Activated CD8-positive, alpha-beta T cell treated with anti-CD3 and anti-CD28 coated beads for 36 hours (primary cell): Measurements from ENCODE around the gene MEGF9. TPM values are rescaled to one million over a fixed set of nuclear protein-coding genes. Genes with fewer than 3 reads are reported as not detected.

Experiments used
- ATAC-seq: fragments of 200-7000 bp; cut with Tn5 transposase; one replicate; pipeline ENCODE4 v1.10.0; 2021; ENCODE audit warnings: mild to moderate bottlenecking, moderate library complexity
- CTCF ChIA-PET: fragments of 350-600 bp; sonication (Branson Sonifier 250); formaldehyde crosslinking; loops from one replicate; lab custom pipeline; 2021; ENCODE audit warnings: antibody characterized with exemption; lab: Charles Lee
- POLR2A ChIA-PET: fragments of 350-600 bp; sonication (Branson Sonifier 250); formaldehyde crosslinking; loops from one replicate; lab custom pipeline; 2021; ENCODE audit warnings: antibody characterized with exemption; lab: Charles Lee
- DNase-seq: peaks from one replicate; pipeline ENCODE4 v3.0.0-alpha.2; 2020
- H3K27ac Mint-ChIP-seq: one replicate; pipeline ENCODE4 v1.8.0; 2021; ENCODE audit warnings: mild to moderate bottlenecking, mixed read lengths
- H3K27me3 Mint-ChIP-seq: one replicate; pipeline ENCODE4 v1.8.0; 2021; ENCODE audit warnings: mixed read lengths
- H3K36me3 Mint-ChIP-seq: one replicate; pipeline ENCODE4 v1.8.0; 2021; ENCODE audit warnings: low read depth, mixed read lengths
- H3K4me1 Mint-ChIP-seq: one replicate; pipeline ENCODE4 v1.8.0; 2021; ENCODE audit warnings: low read depth, mixed read lengths
- H3K4me3 Mint-ChIP-seq: one replicate; pipeline ENCODE4 v1.8.0; 2021; ENCODE audit warnings: mild to moderate bottlenecking, moderate library complexity, mixed read lengths
- H3K9me3 Mint-ChIP-seq: one replicate; pipeline ENCODE4 v1.8.0; 2021; ENCODE audit warnings: mixed read lengths
- CTCF ChIP-seq: fragments of 200-600 bp; IDR thresholded peaks from one replicate; pipeline ENCODE4 v1.8.0; 2022; ENCODE audit warnings: antibody characterized with exemption, mild to moderate bottlenecking
- intact Hi-C: fragments of 100-400 bp; cut with micrococcal nuclease; formaldehyde crosslinking; loops from one replicate; pipeline ENCODE4 v1.10.0; 2022
- total RNA-seq, 2 experiments: library from RNA; stranded (reverse); gene quantifications; one replicate each; pipeline ENCODE4 v1.2.3, GENCODE V29; 2021

MEGF9 gene
- total RNA-seq, 2 experiments from 2014 or later = 3.0 to 3.2 TPM

GRCh38 chr9:120735415-120736126, 21.3 kb upstream of the MEGF9 start:
- H3K27ac Mint-ChIP-seq = no peak overlapping the region

GRCh38 chr9:120734607-120735410, 20.5 kb upstream of the MEGF9 start:
- H3K4me3 Mint-ChIP-seq = no peak overlapping the region
- no peaks in the 10 kb centered on the region for H3K27me3 Mint-ChIP-seq
- intact Hi-C loops = no loop called here
- H3K9me3 Mint-ChIP-seq = no peaks in the 10 kb centered on the region
- ChIA-PET CTCF (interaction anchor here (0.8 to 2.4 kb wide), 6 partner anchors 32 to 327 kb away, joined by 3 to 8 read pairs (median 3); no protein-coding TSS in a partner anchor), POLR2A (interaction anchor here (1.2 to 1.7 kb wide), 2 partner anchors 14 to 20 kb away, joined by 4 to 9 read pairs; no protein-coding TSS in a partner anchor)
- H3K27ac Mint-ChIP-seq = no peak overlapping the region
- H3K4me1 Mint-ChIP-seq = no peaks in the 10 kb centered on the region
- H3K36me3 Mint-ChIP-seq = no peaks in the 10 kb centered on the region
- ATAC-seq (no peak), DNase-seq (no peak)
- no peak for TF ChIP-seq CTCF

More at GRCh38 chr9:120735415-120736126, 21.3 kb upstream of the MEGF9 start:
- Mint-ChIP-seq H3K9me3 (no peaks in the 10 kb centered on the region), H3K27me3 (no peaks in the 10 kb centered on the region), H3K4me3 (no peak overlapping the region), H3K4me1 (no peaks in the 10 kb centered on the region), H3K36me3 (no peaks in the 10 kb centered on the region)
- intact Hi-C loops = no loop called here
- no peak for TF ChIP-seq CTCF
- DNase-seq (no peak), ATAC-seq (no peak)
- ChIA-PET CTCF (interaction anchor here (0.8 to 2.4 kb wide), 6 partner anchors 116 to 326 kb away, joined by 3 to 8 read pairs (median 4); no protein-coding TSS in a partner anchor), POLR2A (interaction anchor here (1.7 kb wide), 1 partner anchor 13 kb away, joined by 9 read pairs; no protein-coding TSS in a partner anchor)

- Mint-ChIP-seq H3K36me3 (no peaks in the 10 kb centered on the region), H3K4me1 (peaks cover 3% of the 10 kb centered on the region), H3K4me3 (no peak overlapping the region), H3K27me3 (no peaks in the 10 kb centered on the region), H3K27ac (no peak overlapping the region), H3K9me3 (no peaks in the 10 kb centered on the region)
- DNase-seq = no peak
- no peak for TF ChIP-seq CTCF
- POLR2A ChIA-PET = no interaction called here
- CTCF ChIA-PET = interaction anchor here (1.2 kb wide), 1 partner anchor 33 kb away, joined by 3 read pairs; no protein-coding TSS in a partner anchor
- no peak for ATAC-seq
- intact Hi-C loops = no loop called here
Observed at GRCh38 chr9:120733190-120733589, 18.9 kb upstream of the MEGF9 start.

DNA sequence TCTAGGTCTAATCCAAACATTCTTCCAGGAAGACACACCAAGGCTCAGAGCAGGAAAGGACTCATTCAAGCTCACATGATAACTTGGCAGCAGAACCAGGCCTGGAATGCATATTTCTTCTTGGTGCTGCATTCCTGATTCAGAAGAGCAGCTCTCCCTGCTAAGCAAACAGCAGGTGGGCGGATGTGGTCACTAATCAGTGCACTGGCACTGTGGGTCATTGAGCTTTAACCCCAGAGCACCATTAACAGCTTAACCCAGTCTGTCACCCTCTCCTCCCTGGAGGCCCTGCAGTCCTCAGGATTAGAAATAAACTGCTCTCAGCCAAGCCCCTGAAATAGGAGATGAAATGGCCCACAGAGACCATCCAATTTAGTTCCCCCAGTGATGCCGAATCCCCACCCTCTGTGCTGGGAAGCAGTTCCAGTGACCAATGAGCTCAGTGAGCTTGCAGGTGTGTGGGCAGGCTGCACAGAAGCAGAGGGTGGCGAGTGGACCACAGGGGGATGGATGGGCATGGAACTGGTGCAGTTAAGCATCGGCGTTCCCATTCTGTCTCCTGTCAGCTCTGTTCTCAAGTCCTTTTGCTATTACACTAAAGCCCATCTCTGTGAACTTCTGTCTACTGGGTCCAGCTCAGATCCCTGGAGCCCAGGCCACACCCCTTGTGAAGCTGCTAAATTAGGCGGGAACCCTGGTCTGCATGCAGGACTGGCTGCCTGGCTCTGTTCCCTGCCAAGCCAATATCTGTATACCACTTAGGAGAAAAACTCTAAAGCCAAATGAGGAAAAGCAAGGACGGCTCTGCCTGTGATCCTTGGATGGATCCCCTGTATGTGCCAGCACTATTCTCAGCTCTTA, 16.6 kb upstream of the MEGF9 start:
- no peak for DNase-seq
- H3K4me1 Mint-ChIP-seq = peaks cover 6% of the 10 kb centered on the region
- H3K4me3 Mint-ChIP-seq = no peak overlapping the region
- no peaks in the 10 kb centered on the region for H3K9me3 Mint-ChIP-seq
- TF ChIP-seq CTCF = no peak
- no peak for ATAC-seq
- no peaks in the 10 kb centered on the region for H3K36me3 Mint-ChIP-seq
- ChIA-PET CTCF (interaction anchor here (0.9 to 2.7 kb wide), 2 partner anchors 111 to 120 kb away, joined by 3 to 9 read pairs; no protein-coding TSS in a partner anchor), POLR2A (interaction anchor here (0.8 to 1.2 kb wide), 2 partner anchors 16 to 112 kb away, joined by 3 read pairs; partner anchors contain the start of gene PSMD5)
- no peak overlapping the region for H3K27ac Mint-ChIP-seq
- H3K27me3 Mint-ChIP-seq = no peaks in the 10 kb centered on the region
- intact Hi-C loops = no loop called here
